HG03039 (cell line): ENCODE measurements around the gene FOXD4.
A peak's percentile ranks its signal among the peaks of the same experiment; 100 is the strongest.
"Not testable (repeated sequence)": the region's sequence is repeated elsewhere in the genome, so short reads cannot be mapped to it uniquely, and the experiment has no call there.

ENCODE experiments used
- ATAC-seq: cut with Tn5 transposase; IDR thresholded peaks from one replicate; pipeline ENCODE4 v1.9.1; 2021; ENCODE audit warnings: mild to moderate bottlenecking, moderate library complexity; ENCODE audit not compliant: unreplicated experiment

FOXD4 gene

DNA sequence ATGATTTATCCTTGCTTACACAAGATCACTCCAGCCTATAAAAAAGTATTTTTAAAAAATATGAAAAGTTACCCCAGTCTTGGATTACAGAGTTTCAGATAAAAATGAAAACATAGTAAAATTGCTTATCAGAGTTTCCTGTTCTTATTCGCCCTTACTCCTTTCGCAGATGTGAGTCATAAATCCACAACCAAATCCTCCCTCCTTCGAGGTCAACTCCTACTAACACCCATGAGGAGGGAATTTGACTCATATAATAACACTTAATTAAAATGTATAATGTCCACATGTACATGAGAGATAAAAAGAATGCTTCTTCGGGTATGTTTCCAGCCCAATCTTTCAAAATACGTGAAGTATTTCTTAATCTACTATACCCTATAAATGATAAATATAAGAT is 23.9 kb downstream of the FOXD4 start:
- ATAC-seq = not testable (repeated sequence)

DNA sequence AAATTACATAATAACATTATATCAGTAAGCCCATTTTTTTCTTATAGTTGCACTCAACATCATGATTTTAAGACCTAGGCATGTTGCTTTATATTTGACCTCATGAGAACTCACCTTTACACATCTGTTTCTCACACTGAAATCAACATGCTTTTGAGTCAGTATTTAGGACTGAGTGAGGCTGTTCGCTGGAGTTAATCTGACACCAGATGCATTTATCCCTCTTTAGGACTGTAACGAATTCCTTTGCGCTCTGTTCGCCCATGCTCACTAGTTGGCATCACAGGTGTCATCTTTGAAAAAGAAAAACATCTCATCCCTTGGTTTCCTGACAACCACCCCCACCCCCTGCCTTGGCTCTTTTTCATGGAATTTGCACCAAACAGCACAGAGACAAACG is 24.3 kb downstream of the FOXD4 start:
- ATAC-seq = not testable (repeated sequence)

DNA sequence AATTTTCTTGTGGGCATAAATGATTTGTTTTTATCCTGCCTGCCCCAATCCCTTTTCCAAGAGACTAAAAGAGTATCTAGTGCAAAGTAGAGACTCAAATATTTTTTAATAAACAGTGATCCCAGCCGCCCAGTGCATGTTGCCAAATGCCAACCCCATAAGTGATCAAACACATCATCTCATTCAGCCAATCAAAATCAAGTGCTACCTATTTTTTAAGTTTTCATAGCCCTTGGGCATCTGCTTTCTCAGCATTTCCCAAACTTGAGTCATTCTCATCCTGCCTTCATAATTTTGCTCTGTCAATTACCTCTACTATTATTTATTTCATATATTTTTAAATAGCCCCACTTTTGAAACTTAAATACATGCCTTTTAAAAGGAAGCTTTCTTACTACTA is 27.4 kb downstream of the FOXD4 start:
- ATAC-seq = not testable (repeated sequence)

- peak; percentile 68 for ATAC-seq
Observed at GRCh38 chr9:88396-89037, 29.7 kb downstream of the FOXD4 start.

GRCh38 chr9:87860-88259 is 30.4 kb downstream of the FOXD4 start:
- ATAC-seq = not testable (repeated sequence)

DNA sequence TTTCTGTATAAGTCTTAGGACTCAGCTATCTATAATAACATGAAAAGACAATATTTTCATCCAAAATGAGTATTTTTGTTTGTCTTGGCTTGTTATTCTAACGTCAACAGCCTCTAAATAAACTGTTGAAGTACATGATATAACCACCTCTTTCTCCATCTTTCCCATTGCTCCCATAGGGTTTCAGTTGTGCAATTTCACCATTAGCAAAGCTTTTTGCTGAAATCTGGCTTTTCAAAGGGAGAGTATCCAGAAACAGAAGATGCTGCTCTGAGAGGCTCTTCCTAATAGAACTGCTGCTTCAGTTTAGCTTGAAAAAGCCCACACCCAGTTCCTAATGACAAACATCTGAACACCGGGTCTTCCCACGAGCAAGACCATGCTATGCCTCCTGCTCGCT is 31.1 kb downstream of the FOXD4 start:
- ATAC-seq = not testable (repeated sequence)

- not testable (repeated sequence) for ATAC-seq
Observed at GRCh38 chr9:86697-87096, 31.5 kb downstream of the FOXD4 start.

GRCh38 chr9:82932-83689 is 35.1 kb downstream of the FOXD4 start:
- ATAC-seq = not testable (repeated sequence)

DNA sequence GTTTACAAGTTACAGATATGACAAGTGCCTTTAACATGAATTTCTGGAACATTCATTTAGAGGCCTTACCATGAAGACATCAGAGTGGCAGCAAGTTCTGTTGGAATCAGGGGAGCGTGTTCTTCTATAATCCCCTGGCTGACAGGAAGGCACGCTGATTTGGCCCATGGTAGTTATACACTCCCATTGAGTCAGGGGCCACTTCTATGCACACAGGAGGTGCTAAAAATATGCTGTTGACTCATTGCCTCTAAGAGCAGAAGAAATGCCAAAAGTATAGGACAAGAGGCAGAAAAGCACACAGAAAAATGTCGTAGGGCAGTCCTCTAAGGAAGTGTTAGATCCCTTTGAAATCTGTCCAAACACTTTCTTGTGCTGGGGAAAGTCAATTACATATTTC is 39.9 kb downstream of the FOXD4 start:
- ATAC-seq = not testable (repeated sequence)

GRCh38 chr9:76389-76788 is 41.8 kb downstream of the FOXD4 start:
- not testable (repeated sequence) for ATAC-seq

GRCh38 chr9:73900-74525 is 44.2 kb downstream of the FOXD4 start:
- ATAC-seq = not testable (repeated sequence)

DNA sequence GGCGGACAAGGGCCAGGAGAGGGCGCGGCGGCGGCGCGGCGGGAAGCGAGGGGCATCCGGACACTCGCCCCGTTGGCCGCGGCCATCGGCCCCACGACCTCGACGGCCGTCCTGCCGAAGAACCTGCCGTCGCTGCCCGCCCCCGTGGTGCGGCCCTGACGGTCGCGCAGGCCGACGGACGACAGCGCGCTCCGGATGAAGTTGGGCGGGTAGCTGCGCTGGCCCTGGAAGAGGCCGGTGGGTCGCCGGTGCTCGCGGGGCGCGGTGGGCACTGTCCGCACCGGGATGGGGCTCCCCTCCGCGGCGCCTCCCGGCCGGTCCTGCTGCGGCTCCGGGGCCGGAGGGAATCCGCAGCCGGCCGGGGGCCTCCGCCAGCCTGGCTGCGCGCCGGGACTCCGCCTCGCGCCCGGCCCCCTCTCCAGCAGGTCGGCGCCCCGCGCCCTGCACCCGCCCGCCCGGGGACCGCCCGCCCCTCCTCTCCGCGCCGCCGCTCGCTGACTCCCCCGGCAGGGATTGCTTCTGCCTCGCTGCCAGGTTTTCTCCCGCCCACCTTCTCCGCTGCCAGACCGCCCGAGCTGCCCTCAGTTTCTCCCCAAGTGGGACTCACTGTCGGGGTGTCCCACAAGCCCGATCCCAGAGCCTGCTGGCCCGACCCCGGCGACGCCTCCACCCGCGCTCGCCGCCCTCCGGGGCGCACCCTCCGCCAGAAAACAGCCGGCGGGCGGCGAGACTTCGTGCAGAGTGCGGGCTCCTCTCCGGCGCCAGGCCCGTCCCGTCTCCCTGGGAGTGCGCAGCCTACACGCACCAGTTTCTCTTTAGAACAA is 44.9 kb downstream of the FOXD4 start:
- ATAC-seq = not testable (repeated sequence)
